ENCODE measurements around the gene LAMTOR2. TPM values are rescaled to one million over a fixed set of nuclear protein-coding genes. Genes with fewer than 3 reads are reported as not detected.

Gene LAMTOR2
- total and polyA plus RNA-seq, 10 of the 15 experiments (the other 5 are each of a cell fraction or from before 2014, with no cell fraction given): 71.9 to 264 (median 97.0) TPM

DNA sequence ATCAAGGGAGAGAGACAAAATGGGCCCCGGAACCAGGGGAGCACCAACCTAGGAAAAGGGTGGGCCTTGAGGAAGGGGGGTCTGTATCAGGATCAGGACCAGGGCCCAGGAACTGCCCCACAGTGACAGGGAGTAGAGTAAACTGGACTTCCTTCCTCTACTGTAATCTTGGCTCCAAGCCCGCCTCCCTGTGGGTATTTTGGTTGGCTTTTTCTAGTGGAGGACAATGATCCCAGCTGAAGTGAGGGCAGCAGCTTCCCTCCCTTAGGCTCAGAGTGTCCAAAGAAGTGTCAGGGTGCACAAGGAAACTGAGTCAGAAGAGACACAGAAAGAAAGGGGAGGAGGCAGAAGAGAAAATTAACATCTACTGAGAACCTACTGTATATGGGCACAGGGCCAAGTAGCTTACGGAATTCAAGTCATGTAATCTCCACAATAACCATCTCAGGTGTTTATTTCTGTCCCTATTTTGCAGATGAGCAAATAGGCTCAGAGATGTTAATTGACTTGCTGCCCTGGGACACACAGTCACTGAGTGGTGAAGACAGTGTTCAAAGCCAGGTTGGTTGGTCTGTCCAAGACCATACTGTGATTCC lies 5.8 kb upstream of the LAMTOR2 start (continued):
- no peak for TF ChIP-seq ASH2L (IDR thresholded peaks at IDR 0.05; ENCODE audit: borderline replicate concordance, low read depth)
- no peak for TF ChIP-seq TARDBP (IDR thresholded peaks at IDR 0.05; ENCODE audit: borderline replicate concordance)
- no peak for TF ChIP-seq BRCA1 (IDR thresholded peaks at IDR 0.05; ENCODE audit: low read depth, low read length)

DNA sequence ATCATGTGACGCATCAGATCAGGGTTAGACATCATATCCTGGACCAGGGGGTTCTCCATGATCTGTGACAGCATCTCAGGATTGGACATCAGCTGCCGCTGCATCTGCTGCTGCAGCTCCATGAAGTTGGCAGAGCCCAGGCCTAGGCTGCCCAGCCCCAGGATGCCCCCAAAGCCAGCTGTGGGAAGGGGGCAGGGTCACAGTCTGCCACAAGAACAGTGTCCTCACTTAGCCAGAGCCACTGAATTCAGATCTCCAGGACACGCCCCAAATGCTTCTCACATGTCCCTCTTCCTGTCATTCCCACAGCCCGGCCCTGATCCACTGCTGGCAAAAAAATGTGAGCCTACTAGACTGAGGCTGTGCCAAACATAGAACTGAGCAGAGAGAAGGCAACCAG lies 4.2 kb upstream of the LAMTOR2 start:
- RAD21 ChIA-PET (ENCODE audit: unreplicated experiment): no interaction called here
- no peak for ATAC-seq
- no peaks in the 10 kb centered on the region for H4K20me1 ChIP-seq (ENCODE audit: control insufficient read depth, insufficient read depth)
- H3K4me3 ChIP-seq: no peak overlapping the region
- FAIRE-seq: no peak
- in situ Hi-C loops (cut with MboI) (no loop called here), intact Hi-C loops (cut with micrococcal nuclease; ENCODE audit: unreplicated experiment) (loop anchor here (5.0 to 10.0 kb wide), 2 partner anchors 73 to 196 kb away; partner anchors contain the start of genes ARHGEF2, GON4L and SYT11)
- H3K79me2 ChIP-seq (ENCODE audit: control insufficient read depth, insufficient read depth, low read length): peaks cover 16% of the 10 kb centered on the region
- no peak overlapping the region for H3K9ac ChIP-seq (ENCODE audit: control insufficient read depth, insufficient read depth, low read length)
- DNase-seq (ENCODE audit: low read depth, low spot score): no peak
- POLR2A ChIA-PET: interaction anchor here (0.6 to 2.1 kb wide), 3 partner anchors 9 to 678 kb away, joined by 3 to 4 read pairs (median 3); no protein-coding TSS in a partner anchor
- WGBS (ENCODE audit: insufficient coverage, insufficient replicate concordance, low lambda C conversion rate, missing lambda C conversion rate): 95% methylated on average over 4 of the region's 4 CpGs
- no peaks in the 10 kb centered on the region for H3K9me3 ChIP-seq (replicated peaks; ENCODE audit: control insufficient read depth, insufficient read depth, low read length)
- BruUV-seq (replicated peaks): no TSS peak
- H3K4me1 ChIP-seq (ENCODE audit: control insufficient read depth, insufficient read depth, low read length): no peaks in the 10 kb centered on the region; the same call in 1 of the 2 replicates
- H3K27me3 ChIP-seq (replicated peaks in 1 of 2; ENCODE audit: control insufficient read depth in 2 of 2, insufficient read depth in 2 of 2, low read length in 1 of 2): no peaks in the 10 kb centered on the region
- SMC1A ChIA-PET (ENCODE audit: uncharacterized antibody, unreplicated experiment): interaction anchor here (1.1 kb wide), 1 partner anchor 26 kb away, joined by 3 read pairs; no protein-coding TSS in a partner anchor
- H3K36me3 ChIP-seq (ENCODE audit: control insufficient read depth in 2 of 2, insufficient read depth in 2 of 2, low read length in 1 of 2): peaks cover 0 to 2% of the 10 kb centered on the region in 2 experiments; a peak in 3 of 4 replicates
- H3K27ac ChIP-seq (ENCODE audit: control insufficient read depth, insufficient read depth): no peak overlapping the region
- CTCF ChIA-PET: no interaction called here
- H2AFZ ChIP-seq (ENCODE audit: control insufficient read depth, low read depth, low read length): no peak overlapping the region
- TF ChIP-seq FOXK2 (IDR thresholded peaks at IDR 0.05) (no peak), CEBPB (IDR thresholded peaks at IDR 0.05; ENCODE audit: borderline replicate concordance in 1 of 2, low read depth in 2 of 2, low read length in 2 of 2) (no peak), CREB1 (IDR thresholded peaks at IDR 0.05; ENCODE audit: low read depth) (no peak), JUNB (IDR thresholded peaks at IDR 0.05) (no peak), ZNF207 (IDR thresholded peaks at IDR 0.05; ENCODE audit: borderline replicate concordance) (no peak), NFYA (IDR thresholded peaks at IDR 0.05; ENCODE audit: borderline replicate concordance, low read depth, low read length) (no peak), ATF2 (IDR thresholded peaks at IDR 0.05; ENCODE audit: low read length) (no peak), NR2C2 (IDR thresholded peaks at IDR 0.05; ENCODE audit: borderline replicate concordance, control insufficient read depth, insufficient read length, low read depth) (no peak), RUNX3 (IDR thresholded peaks at IDR 0.05; ENCODE audit: low read length) (no peak), SIN3A (IDR thresholded peaks at IDR 0.05; ENCODE audit: low read depth, low read length) (no peak), FOXM1 (IDR thresholded peaks at IDR 0.05; ENCODE audit: low read depth, low read length) (no peak), JUND (IDR thresholded peaks at IDR 0.05; ENCODE audit: low read depth, low read length) (no peak), ZNF384 (IDR thresholded peaks at IDR 0.05; ENCODE audit: borderline replicate concordance, low read depth, low read length) (no peak), SMC3 (IDR thresholded peaks at IDR 0.05; ENCODE audit: borderline replicate concordance, low read length) (no peak), GABPA (IDR thresholded peaks at IDR 0.05; ENCODE audit: low read depth) (no peak)
- TF ChIP-seq, protein P1, sequence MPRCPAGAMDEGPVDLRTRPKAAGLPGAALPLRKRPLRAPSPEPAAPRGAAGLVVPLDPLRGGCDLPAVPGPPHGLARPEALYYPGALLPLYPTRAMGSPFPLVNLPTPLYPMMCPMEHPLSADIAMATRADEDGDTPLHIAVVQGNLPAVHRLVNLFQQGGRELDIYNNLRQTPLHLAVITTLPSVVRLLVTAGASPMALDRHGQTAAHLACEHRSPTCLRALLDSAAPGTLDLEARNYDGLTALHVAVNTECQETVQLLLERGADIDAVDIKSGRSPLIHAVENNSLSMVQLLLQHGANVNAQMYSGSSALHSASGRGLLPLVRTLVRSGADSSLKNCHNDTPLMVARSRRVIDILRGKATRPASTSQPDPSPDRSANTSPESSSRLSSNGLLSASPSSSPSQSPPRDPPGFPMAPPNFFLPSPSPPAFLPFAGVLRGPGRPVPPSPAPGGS (IDR thresholded peaks at IDR 0.05; ENCODE audit: borderline replicate concordance, insufficient read depth, low read depth, low read length, poor library complexity, severe bottlenecking): no peak
- no peak overlapping the region for H3K4me2 ChIP-seq (ENCODE audit: control insufficient read depth, insufficient read depth)

Measured in GM12878 (cell line).